Tibial artery (tissue), 4 donors: ENCODE measurements around the gene AGBL5.

Experiments used
- DNase-seq, 2 donors: peaks; one replicate each; pipeline ENCODE4 v3.0.0-alpha.2; 2019
- H3K27ac ChIP-seq, 2 donors: fragments of 200-600 bp; sonication (generic) in 1 of 2; 1 replicate in 1 of 2; 2 replicates in 1 of 2; pipeline ENCODE4 v1.5.1; 2018 to 2019; ENCODE audit warnings: mild to moderate bottlenecking in 1 of 2
- H3K27me3 ChIP-seq, 2 donors: fragments of 200-600 bp; sonication (generic) in 1 of 2; one replicate each; pipeline versions ENCODE4 v1.5.1 to v1.6.0; 2016 to 2019
- H3K36me3 ChIP-seq, 3 donors: fragments of 200-600 bp; sonication (generic) in 2 of 3; one replicate each; pipeline ENCODE4 v1.5.1; 2016 to 2019; ENCODE audit warnings: mild to moderate bottlenecking in 2 of 3
- H3K4me1 ChIP-seq, 4 donors: fragments of 200-600 bp; sonication (generic) in 2 of 4; 1 replicate in 3 of 4; 2 replicates in 1 of 4; pipeline ENCODE4 v1.5.1; 2016 to 2019
- H3K4me3 ChIP-seq, 2 donors: fragments of 200-600 bp; sonication (generic) in 1 of 2; 1 replicate in 1 of 2; 2 replicates in 1 of 2; pipeline ENCODE4 v1.5.1; 2018 to 2019; ENCODE audit warnings: mild to moderate bottlenecking in 2 of 2
- H3K9me3 ChIP-seq, 3 donors: fragments of 200-600 bp; sonication (generic) in 1 of 3; one replicate each; pipeline ENCODE4 v1.5.1; 2016 to 2019
- intact Hi-C: fragments of 100-400 bp; cut with DNase I; formaldehyde crosslinking; loops from one replicate; pipeline ENCODE4 v1.15.0; 2023; ENCODE audit warnings: low total_unique reads
- TF ChIP-seq, protein P1 (sequence below), 2 experiments: fragments of 200-600 bp in 1 of 2; fragments of 450-650 bp in 1 of 2; IDR thresholded peaks; one replicate each; pipeline ENCODE4 v1.5.1; 2017 to 2019; ENCODE audit warnings: antibody characterized with exemption in 2 of 2, mild to moderate bottlenecking in 1 of 2, moderate library complexity in 1 of 2

Gene AGBL5

DNA sequence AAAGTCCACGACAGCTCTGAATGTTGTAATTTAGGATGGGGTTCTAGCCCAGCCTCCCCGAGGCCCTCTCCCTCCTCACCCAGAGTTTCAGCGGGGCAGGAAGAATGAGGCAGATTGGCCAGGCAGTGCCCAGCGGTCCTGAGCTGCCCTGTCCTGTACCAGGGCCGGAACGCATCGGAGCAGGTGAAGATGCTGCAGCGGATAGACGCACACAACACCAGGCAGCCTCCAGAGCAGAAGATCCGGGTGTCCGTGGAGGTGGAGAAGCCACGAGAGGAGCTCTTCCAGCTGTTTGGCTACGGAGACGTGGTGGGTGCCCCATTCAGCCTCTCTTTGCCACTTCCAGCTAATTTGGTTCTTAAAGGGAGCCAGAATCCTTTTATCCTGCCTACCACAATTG is 45.9 kb downstream of the AGBL5 start:
- Histone ChIP-seq H3K4me3 (no peak overlapping the region), H3K27ac (no peak overlapping the region), H3K4me1 (peaks cover 0 to 8% (median 4%) of the 10 kb centered on the region in 4 donors), H3K9me3 (no peaks in the 10 kb centered on the region), H3K36me3 (peaks cover 0 to 29% (median 0%) of the 10 kb centered on the region in 3 donors), H3K27me3 (peaks cover 0 to 3% of the 10 kb centered on the region in 2 donors)
- intact Hi-C loops = loop anchor here (5.0 kb wide), 1 partner anchor 95 kb away; no protein-coding TSS in a partner anchor
- TF ChIP-seq, protein P1, sequence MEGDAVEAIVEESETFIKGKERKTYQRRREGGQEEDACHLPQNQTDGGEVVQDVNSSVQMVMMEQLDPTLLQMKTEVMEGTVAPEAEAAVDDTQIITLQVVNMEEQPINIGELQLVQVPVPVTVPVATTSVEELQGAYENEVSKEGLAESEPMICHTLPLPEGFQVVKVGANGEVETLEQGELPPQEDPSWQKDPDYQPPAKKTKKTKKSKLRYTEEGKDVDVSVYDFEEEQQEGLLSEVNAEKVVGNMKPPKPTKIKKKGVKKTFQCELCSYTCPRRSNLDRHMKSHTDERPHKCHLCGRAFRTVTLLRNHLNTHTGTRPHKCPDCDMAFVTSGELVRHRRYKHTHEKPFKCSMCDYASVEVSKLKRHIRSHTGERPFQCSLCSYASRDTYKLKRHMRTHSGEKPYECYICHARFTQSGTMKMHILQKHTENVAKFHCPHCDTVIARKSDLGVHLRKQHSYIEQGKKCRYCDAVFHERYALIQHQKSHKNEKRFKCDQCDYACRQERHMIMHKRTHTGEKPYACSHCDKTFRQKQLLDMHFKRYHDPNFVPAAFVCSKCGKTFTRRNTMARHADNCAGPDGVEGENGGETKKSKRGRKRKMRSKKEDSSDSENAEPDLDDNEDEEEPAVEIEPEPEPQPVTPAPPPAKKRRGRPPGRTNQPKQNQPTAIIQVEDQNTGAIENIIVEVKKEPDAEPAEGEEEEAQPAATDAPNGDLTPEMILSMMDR (IDR thresholded peaks at IDR 0.05) = no peak
- no peak for DNase-seq

DNA sequence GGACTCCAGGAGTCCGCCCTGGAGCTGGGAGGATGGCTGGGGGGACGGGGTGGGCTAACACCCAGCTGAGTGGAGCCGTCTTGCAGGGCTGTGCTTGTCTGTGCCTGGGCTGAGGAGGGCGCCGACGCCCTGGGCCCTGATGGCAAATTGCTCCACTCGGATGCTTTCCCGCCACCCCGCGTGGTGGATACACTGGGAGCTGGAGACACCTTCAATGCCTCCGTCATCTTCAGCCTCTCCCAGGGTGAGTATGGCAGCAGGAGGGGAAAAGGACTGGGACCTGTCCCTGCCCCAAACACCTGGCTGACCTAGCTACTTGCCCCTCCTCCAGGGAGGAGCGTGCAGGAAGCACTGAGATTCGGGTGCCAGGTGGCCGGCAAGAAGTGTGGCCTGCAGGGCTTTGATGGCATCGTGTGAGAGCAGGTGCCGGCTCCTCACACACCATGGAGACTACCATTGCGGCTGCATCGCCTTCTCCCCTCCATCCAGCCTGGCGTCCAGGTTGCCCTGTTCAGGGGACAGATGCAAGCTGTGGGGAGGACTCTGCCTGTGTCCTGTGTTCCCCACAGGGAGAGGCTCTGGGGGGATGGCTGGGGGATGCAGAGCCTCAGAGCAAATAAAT is 48.0 kb downstream of the AGBL5 start:
- Histone ChIP-seq H3K9me3 (no peaks in the 10 kb centered on the region), H3K4me1 (peaks cover 0 to 8% (median 4%) of the 10 kb centered on the region in 4 donors), H3K4me3 (no peak overlapping the region), H3K36me3 (peaks cover 0 to 18% (median 0%) of the 10 kb centered on the region in 3 donors), H3K27me3 (peaks cover 0 to 9% of the 10 kb centered on the region in 2 donors), H3K27ac (no peak overlapping the region)
- TF ChIP-seq, protein P1 (IDR thresholded peaks at IDR 0.05) = no peak
- intact Hi-C loops = loop anchor here (2.0 to 5.0 kb wide), 2 partner anchors 93 to 181 kb away; no protein-coding TSS in a partner anchor
- DNase-seq = no peak

DNA sequence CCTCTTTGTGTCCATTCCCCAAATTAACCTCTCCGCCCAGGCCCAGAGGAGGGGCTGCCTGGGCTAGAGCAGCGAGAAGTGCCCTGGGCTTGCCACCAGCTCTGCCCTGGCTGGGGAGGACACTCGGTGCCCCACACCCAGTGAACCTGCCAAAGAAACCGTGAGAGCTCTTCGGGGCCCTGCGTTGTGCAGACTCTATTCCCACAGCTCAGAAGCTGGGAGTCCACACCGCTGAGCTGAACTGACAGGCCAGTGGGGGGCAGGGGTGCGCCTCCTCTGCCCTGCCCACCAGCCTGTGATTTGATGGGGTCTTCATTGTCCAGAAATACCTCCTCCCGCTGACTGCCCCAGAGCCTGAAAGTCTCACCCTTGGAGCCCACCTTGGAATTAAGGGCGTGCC is 48.6 kb downstream of the AGBL5 start:
- no peak for DNase-seq
- no peaks in the 10 kb centered on the region for H3K9me3 ChIP-seq
- H3K27ac ChIP-seq = no peak overlapping the region
- peaks cover 0 to 13% (median 0%) of the 10 kb centered on the region in 3 donors for H3K36me3 ChIP-seq
- H3K4me3 ChIP-seq = no peak overlapping the region
- H3K4me1 ChIP-seq = peaks cover 0 to 8% (median 4%) of the 10 kb centered on the region in 4 donors
- H3K27me3 ChIP-seq = peaks cover 0 to 14% of the 10 kb centered on the region in 2 donors
- TF ChIP-seq, protein P1 (IDR thresholded peaks at IDR 0.05) = no peak
- intact Hi-C loops = no loop called here

DNA sequence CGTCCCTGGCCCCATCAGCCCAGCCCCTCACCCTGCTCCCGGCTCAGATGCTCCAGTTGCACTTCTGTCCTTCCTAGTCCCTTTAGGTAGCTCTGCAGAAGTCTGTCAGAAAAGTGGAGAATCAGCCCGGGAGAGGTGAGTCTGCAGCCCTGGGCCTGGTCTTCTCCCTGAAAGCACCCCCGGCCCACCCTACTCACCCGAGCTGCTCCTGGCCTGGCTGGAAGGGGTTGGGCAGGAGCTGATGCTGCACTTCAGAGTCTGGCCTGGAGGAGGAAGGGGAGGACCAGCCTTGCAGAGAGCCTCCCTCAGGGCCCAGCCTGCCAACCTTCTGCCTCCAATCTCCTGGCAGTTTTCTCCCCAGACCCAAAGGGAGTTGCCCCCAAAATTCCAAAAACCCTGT is 50.9 kb downstream of the AGBL5 start:
- no peak for DNase-seq
- intact Hi-C loops = no loop called here
- no peaks in the 10 kb centered on the region for H3K4me1 ChIP-seq

DNA sequence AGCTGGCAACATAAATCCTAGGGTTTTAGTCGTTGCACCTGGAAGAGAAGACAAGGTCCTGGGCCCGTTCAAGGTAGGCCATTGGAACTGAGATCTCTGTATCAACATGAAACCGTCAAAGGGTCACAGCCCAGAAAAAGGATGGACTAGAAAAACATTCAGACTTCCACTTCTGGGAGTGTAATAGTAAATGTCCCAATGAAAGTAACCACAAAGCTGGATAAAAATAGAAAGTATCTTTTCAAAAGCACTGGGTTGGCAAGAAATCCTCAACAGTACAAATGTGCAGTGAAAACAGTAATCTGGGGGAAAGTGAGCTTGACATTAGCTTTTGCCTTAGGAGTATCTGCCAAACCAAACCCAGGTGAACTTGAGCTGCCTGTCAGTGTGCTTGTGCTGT is 54.5 kb downstream of the AGBL5 start:
- no peaks in the 10 kb centered on the region for H3K9me3 ChIP-seq
- no peak overlapping the region for H3K4me3 ChIP-seq
- peaks cover 0 to 28% of the 10 kb centered on the region in 2 donors for H3K27me3 ChIP-seq
- H3K4me1 ChIP-seq = no peaks in the 10 kb centered on the region
- DNase-seq = no peak
- no peak overlapping the region for H3K27ac ChIP-seq
- H3K36me3 ChIP-seq = no peaks in the 10 kb centered on the region
- TF ChIP-seq, protein P1 (IDR thresholded peaks at IDR 0.05) = no peak
- intact Hi-C loops = no loop called here

More for the DNA sequence above, 50.9 kb downstream of the AGBL5 start:
- H3K27ac ChIP-seq = no peak overlapping the region
- no peak overlapping the region for H3K4me3 ChIP-seq
- H3K9me3 ChIP-seq = no peaks in the 10 kb centered on the region
- H3K36me3 ChIP-seq = peaks cover 0 to 13% (median 0%) of the 10 kb centered on the region in 3 donors
- TF ChIP-seq, protein P1 (IDR thresholded peaks at IDR 0.05) = no peak
- peaks cover 0 to 25% of the 10 kb centered on the region in 2 donors for H3K27me3 ChIP-seq
